Stimulated activated CD4-positive, alpha-beta T cell treated with anti-CD3 and anti-CD28 coated beads, Interleukin-12 subunit alpha, Interleukin-12 subunit beta, amount 100 ng/mL, for 48 hours (primary cell): ENCODE results near the gene HBEGF.

Source experiments
- DNase-seq, 3 donors: peaks; one replicate each; pipeline ENCODE4 v3.0.0-alpha.2; 2020; ENCODE audit warnings: low read depth in 2 of 3, low spot score in 1 of 3

Gene HBEGF, protein sequence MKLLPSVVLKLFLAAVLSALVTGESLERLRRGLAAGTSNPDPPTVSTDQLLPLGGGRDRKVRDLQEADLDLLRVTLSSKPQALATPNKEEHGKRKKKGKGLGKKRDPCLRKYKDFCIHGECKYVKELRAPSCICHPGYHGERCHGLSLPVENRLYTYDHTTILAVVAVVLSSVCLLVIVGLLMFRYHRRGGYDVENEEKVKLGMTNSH

DNA sequence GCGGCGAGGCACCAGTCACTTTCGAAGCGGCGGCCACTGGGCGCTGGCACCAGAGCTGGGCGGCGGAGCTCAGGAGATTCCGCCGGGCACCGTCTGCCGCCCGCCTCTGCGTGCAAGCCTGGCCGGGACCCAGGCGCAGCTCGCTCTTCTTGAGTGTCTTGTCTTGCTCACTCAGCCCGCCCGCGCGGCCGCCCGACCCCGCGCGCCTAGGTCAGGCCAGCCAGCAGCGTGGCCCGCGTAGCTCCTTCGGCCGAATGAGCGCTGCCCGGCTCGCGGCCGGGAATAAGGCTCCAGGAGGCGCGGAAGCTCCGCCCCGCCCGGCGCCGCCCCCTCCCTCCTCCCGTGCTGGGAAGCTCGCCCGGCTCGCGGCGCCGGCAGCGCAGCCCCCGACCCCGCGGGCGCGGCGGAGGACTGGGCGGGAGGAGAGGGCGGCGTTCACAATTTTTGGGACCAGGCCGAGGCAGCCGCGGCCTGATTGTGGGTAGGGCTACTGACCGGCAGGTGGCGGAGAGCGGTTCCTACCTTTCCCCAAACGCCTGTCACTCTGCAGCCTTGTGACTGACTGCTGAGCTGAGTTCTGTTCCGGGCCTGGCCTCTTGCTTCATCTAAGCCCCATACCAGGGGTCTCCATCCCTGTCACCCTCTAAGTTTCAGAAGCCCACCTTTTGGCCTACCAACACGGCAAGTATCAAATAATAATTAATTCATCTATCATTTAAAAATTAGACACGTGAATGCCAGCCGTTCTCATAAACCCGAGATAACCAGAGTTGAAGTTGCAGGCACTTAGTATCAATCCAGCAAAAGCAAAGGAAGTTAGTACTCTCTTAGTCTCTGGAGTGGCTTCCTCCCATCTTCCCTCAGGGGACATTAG is at the start of gene HBEGF:
Gene HBEGF, minus strand, starts transcription at position 256 of the 874 bp plus-strand sequence. CDS start 275 bp downstream, outside the sequence.
- peak in 1 of 3 donors; percentile 49 for DNase-seq

DNA sequence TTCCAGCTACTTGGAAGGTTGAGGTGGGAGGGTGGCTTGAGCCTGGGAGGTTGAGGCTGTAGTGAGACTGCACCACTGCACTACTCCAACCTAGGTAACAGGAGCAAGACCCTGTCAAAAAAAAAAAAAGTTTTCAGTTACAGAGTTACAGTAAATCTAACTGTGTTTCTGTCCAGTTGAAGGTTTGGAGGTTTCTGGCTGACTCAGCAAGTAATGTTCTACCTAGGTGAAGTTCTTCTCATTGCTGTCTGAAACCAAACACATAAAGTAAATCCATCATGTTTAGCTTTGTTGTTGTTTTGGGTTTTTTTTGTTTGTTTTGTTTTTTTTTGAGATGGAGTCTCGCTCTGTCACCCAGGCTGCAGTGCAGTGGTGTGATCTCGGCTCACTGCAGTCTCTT is 47.3 kb upstream of the HBEGF start:
- no peak for DNase-seq

DNA sequence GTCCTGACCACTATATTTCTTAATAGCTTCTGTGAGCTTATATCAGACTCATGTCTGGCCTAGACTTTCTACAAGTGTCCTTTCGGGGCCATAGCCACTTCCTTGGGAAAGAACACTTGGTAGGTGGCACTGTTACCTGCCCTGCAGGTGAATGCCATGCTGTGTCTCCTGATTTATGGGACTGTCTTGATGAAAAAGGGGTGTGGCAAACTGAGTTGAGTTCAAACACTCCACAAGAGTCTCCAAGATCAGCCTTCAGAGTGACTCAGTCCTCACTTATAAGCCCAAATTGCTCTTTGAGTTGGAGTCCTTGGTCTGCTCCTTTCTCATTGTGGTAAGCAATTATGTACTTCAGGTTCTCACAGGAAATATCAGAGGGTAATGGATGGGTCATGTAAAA is 45.3 kb upstream of the HBEGF start:
- DNase-seq, result no peak

DNA sequence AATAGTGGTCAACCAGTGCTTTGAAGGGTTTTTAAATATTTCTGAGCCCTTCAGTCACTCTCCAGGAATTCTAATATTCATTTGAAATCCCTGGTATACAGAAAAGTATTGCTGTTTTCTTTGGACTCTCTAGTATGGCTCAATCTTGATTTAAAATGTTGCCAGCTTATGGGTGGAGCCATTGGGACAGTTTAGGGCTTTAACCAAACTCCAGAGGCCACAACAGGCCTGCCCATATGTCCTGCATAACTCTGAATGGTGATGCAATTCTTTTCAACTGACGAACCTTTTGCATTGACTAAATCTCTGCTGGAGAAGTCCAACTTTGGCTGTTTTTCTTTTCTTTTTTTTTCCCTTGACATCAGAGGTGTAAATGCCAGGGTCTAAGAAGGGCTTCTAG is 44.9 kb upstream of the HBEGF start:
- DNase-seq, result no peak

DNA sequence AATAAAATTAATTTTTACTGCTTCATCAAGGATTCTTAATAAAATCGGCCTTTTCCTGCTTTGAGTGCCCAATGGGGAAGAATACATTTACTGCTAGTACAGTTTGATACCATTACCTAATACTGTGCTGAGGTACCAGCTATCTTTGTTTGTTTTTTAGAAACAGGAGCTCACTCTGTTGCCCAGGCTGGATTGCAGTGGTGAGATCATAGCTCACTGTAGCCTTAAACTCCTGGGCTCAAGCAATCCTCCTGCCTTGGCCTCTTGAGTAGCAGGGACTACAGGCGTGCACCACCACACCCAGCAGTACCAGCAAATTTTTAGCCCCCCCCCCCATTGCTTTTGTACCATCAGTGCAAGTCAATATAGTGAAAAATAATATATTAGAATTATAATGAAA is 41.6 kb upstream of the HBEGF start:
- no peak for DNase-seq

DNA sequence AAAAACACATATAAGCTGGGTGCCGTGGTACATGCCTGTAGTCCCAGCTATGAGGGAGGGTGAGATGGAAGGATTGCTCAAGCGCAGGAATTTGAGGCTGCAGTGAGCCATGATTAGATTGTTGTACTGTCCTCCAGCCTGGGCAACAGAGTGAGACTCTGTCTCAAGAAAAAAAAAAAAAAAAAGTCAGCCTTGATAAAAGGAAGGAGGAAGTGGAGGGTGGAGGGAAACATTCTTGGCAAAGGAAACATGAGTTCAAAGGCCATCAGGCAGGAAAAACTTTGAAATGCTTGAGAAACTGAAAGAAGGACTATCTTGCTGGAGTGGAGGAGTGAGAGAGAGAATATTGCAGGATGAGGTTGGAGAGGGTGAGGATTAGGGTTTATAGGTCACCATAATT is 36.9 kb upstream of the HBEGF start:
- DNase-seq, result no peak

DNA sequence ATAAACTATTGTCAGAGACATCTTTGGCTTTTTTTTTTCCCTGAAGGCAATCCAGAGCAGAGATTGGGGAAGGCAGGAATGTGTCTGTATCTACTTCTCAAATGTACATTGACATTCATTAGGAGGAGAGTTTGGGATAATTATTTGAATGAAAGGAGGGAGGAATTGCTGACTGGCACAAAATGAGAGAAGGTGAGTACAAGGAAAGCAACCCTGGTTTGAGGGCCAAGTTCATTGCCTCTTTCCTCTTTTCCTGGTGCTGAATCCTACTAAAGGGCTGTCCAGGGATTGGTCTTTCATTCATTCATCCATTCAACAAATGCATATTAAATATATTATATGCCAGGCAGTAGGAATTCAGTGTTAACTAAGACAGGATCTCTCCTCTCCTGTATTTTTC is 36.5 kb upstream of the HBEGF start:
- no peak for DNase-seq

DNA sequence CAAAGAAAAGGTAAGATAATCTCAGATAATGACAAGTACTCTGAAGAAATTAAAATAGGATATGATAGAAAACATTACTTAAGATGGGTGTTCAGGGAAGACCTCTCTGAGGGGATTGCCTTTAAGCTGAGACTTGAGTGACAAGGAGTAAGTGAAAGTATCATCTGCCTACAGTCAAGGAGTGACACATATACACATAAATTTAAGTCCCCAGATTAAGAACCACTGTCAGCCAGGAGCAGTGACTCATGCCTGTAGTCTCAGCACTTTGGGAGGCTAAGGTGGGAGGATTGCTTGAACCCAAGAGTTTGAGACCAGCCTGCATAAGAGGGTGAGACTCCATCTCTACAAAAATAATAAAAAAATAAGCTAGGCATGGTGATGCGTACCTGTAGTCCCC is 35.6 kb upstream of the HBEGF start:
- DNase-seq, result no peak

DNA sequence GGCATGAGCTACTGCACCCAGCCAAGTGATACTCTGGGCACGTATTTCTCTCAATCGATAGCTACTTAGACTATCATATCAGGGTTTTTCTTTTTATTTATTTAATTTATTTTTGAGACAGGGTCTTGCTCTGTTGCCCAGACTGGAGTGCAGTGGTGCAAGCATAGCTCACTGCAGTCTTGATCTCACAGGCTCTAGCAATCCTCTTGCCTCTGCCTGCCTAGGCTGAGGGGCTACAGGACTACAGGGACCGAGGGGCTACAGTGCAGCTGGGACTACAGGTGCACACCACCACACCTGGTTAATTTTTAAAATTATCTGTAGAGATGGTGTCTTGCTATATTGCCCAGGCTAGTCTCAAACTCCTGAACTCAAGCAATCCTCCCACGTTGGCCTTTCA is 34.9 kb upstream of the HBEGF start:
- no peak for DNase-seq

DNA sequence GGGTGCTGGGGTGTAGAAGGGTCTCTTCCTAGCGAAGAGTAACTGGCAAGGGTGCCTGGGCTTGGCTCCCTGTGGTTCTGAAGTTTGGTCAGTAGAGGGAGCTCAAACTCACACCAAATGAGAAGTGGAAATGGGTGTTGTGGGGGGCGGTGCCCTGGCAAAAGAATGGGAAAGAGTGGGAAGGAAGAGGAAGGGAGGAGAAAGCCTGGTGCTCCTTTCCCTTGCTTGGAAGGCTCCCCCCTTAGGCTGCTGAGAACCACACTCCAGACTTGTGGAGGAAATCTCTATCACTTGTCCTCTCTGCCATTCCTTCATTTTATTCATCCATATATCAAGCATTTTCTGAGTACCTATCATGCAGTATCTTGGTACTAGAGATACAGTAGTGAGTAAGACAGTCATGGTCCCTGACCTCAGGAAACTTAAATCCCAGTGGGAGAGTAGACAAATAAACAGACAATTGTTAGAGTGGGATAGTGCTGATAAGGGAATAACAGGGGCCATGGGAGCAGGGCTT is 26.6 kb upstream of the HBEGF start:
- DNase-seq, result peak in 1 of 3 donors; percentile 38

DNA sequence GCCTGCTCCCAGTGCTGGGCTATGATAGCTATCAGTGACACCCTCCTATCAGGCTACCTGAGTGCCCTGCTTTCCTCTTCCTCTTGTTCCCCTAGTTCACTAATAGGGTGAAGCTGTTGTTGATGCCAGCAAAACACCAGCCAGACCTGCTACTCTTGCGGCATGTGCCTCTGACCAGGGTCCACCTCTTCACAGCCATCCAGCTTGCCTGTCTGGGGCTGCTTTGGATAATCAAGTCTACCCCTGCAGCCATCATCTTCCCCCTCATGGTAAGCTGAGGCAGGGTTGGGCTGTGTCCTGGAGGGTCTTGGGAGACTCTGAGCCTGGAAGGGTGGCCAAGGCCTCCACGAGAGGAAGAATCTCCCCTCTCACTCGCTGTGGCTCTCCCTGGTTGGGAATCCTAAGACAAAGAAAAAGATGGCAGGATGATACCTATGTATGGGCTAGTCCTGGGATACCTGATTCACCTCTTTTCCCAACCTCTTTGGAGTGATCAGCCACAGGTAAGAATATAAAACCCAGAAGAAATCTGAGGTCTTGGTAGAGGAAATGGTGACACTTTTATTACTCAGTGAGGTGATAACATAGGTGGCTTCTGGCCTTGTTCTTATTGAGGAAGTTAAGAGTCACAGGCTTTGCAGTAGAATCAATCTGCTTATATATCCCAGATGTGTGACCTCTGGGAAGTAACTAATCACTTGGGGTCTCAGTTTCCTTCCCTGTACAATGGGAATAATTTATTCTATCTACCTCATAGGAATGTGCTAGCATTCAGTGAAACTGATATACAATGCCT is 25.2 kb upstream of the HBEGF start:
- DNase-seq, result no peak

DNA sequence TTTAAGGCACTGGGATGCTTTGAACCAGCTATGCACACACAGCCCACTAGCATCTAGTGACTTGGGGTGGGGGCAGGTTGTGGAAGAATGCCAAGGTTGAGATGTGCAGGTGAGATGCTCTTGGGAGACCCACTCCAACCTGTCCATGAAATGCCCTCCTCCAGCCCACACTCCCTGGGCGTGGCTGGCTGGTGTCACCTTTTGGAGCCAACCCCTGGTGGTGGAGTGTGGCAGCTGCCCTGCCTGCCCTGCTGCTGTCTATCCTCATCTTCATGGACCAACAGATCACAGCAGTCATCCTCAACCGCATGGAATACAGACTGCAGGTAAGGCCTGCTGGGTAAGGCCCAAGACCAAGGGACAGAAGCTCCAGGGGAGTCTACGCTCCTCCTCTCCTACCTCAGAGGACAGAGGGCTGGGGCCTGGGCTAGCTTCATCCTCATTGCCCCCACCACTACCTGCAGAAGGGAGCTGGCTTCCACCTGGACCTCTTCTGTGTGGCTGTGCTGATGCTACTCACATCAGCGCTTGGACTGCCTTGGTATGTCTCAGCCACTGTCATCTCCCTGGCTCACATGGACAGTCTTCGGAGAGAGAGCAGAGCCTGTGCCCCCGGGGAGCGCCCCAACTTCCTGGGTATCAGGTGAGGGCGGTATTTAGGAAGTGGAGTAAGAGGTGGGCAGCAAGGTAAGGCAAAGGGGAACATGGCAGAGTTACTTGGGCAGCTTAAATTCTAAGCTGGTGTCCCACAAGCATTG is 21.0 kb upstream of the HBEGF start:
- DNase-seq, result no peak

DNA sequence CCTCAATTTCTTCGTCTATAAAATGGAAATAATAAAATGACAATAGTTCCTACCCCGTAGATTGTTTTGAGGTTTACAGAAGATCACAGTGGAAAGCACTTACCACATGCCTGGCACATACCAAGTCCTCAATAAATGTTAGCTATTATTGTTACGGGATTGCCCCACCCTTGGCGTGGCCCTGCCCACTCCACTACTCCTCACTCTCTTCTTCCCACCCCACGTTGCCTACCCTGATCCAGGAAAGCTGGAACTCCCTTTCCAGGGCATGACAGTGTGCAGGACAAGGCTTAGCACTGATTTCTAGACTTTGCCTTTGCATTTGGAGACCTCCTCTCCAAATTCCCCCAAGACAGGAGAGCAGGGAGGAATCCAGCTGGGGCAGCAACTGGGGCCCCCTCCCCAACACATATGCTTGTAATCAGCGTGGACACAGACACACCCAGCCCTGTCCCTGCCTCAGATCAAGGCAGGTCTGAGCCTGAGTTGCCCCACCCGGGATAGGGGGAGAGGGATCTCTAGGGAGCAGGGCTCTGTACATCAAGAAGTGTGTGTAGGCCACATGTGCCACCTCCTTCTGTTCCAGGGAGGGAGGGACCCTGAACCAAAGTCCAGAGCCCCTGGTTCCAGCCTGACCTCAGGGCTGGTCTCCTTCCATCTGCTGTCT is 20.3 kb upstream of the HBEGF start:
- DNase-seq, result no peak

DNA sequence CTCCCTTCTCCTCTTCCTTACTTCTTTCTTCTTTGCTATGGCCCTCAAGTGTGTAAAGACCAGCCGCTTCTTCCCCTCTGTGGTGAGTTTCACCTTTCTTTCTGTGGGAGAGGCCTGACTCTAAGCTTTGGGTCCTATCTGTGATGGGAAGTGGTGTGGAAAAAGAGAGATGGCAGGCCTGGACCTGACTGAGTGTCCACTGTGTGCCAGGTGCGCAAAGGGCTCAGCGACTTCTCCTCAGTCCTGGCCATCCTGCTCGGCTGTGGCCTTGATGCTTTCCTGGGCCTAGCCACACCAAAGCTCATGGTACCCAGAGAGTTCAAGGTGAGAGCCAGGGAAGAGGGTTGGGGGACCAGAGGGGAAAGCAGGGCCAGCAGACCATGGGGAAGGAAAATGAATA is 19.5 kb upstream of the HBEGF start:
- DNase-seq, result no peak

DNA sequence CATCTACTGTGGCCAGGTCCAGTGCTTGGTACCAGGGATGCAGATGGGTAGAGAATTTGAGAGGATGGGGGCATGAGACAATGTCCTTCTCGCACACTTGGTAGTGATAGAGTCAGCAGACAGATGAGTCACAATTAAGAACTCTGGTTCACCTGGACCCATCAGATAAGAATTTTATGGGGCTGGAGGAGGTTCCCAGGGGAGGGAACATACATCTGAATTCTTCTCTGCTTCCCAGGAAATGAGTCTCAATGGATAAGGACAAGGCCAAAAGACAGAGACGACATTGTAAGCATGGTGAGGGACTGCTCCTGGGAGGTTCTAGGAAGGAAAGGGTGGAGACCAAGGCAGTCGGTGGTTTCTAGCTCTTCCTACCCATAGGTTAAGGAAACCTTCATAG is 18.9 kb upstream of the HBEGF start:
- no peak for DNase-seq

DNA sequence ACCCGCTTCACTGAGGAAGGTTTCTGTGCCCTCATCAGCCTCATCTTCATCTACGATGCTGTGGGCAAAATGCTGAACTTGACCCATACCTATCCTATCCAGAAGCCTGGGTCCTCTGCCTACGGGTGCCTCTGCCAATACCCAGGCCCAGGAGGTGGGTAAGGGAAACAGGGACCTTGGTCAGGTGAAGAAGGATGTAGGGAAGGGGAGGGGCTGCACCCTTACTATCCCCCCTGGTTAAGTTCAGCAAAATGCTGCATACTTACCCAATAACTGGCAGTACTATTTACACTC is 18.0 kb upstream of the HBEGF start:
- no peak for DNase-seq

DNA sequence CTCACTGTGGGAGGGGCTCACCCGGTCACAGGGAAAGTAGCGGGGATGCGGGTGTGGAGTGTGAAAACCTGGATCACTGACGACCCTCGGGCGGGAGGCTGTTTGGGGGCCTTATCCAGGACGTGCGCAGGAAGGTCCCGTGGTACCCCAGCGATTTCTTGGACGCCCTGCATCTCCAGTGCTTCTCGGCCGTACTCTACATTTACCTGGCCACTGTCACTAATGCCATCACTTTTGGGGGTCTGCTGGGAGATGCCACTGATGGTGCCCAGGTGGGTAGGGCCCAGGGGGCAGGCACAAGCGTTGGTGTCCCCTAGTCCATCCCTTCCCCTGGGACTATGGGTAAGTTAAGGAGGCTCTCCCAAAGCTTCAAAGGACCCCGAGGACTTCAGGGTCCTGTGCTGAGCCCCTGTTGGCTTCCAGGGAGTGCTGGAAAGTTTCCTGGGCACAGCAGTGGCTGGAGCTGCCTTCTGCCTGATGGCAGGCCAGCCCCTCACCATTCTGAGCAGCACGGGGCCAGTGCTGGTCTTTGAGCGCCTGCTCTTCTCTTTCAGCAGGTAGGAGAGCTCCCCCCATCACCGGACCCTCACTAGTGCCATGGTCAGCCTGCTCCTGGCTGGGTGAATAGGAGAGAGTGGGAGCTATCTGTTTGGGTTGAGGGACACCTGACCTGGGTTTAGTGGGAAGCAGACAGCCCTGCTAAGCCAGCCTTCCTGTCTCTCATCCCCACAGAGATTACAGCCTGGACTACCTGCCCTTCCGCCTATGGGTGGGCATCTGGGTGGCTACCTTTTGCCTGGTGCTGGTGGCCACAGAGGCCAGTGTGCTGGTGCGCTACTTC is 17.4 kb upstream of the HBEGF start:
- DNase-seq, result no peak

DNA sequence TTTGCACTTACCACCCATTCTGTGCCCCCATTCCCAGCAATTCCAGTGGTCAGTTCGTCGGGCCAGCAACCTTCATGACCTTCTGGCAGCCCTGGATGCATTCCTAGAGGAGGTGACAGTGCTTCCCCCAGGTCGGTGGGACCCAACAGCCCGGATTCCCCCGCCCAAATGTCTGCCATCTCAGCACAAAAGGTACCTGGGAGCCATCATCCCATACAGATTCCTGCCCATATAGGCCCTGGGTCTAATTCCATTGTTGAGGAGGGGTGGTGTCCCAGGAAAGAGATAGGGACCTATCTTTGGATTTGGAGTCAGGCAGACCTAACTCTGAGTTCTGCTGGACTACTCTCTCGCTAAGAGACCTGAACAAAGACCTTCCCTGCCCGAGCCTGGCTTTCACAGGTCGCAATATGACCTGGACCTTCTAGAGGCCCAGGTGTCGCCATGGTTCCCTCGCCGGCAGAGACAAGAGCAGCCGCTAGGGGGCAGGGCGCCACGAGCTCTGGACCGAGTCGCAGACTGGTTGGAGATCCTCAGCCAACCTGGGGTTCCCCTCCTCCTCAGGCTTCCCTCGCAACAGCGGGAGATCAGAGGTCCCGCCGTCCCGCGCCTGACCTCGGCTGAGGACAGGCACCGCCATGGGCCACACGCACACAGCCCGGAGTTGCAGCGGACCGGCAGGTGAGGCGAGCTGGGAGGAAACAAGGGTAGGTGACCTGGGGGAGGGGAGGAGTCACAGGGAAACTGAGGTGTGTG is 16.6 kb upstream of the HBEGF start:
- peak; percentile 76 to 91 (median 80) for DNase-seq

DNA sequence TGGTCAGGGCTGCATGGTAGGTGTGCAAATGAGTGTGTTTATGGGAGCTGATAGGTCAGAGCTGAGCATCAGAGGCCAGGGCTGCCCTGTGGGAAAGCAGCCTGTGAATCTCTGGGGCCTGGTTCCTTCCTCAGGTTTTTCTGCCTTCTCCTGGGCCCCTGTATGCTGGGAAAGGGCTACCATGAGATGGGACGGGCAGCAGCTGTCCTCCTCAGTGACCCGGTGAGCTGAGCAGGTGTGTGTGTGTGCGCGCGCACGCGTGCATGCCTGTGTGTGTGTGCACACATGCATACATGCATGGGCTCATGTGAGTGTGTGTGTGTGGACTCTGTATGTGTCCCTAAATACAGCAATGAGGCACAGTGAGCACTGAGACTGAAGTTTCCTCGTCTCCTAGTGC is 15.9 kb upstream of the HBEGF start:
- no peak for DNase-seq
